SU-DHL-6 (cell line): ENCODE data around the gene PRAMEF20.

Source experiments
- EZH2phosphoT487 ChIP-seq: fragments of 200-600 bp; sonication (generic), shearing (Covaris generic); conservative IDR thresholded peaks from 2 replicates; pipeline ENCODE4 v1.6.1; 2018; ENCODE audit warnings: mild to moderate bottlenecking, antibody characterized with exemption, low read length, moderate library complexity, mixed read lengths
- TF ChIP-seq, protein P1 (sequence below): fragments of 200-600 bp; sonication (generic); IDR thresholded peaks from one replicate; pipeline ENCODE4 v1.5.1; 2017; ENCODE audit warnings: antibody characterized with exemption, mild to moderate bottlenecking, low read length, moderate library complexity; ENCODE audit not compliant: insufficient read depth, poor library complexity, severe bottlenecking

DNA sequence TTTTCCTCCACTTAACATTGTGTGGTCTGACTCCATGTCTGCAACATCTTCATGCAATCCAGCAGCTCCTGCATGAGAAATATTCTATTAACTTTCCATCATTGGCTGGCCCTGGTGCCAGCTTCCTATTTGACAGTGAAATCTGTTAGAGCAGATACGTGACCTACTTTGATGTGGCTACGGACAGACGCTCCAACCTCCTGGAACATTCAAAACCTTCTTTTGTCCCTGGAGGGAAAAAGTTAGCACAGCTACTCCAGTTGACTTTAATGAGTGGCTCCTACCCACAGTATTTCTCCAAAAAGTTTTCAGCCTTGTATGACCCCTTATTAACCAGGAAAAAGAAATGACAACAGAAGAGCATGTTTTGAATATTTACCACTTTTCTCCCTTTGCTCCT is 22.0 kb downstream of the PRAMEF20 start:
- TF ChIP-seq, protein P1, sequence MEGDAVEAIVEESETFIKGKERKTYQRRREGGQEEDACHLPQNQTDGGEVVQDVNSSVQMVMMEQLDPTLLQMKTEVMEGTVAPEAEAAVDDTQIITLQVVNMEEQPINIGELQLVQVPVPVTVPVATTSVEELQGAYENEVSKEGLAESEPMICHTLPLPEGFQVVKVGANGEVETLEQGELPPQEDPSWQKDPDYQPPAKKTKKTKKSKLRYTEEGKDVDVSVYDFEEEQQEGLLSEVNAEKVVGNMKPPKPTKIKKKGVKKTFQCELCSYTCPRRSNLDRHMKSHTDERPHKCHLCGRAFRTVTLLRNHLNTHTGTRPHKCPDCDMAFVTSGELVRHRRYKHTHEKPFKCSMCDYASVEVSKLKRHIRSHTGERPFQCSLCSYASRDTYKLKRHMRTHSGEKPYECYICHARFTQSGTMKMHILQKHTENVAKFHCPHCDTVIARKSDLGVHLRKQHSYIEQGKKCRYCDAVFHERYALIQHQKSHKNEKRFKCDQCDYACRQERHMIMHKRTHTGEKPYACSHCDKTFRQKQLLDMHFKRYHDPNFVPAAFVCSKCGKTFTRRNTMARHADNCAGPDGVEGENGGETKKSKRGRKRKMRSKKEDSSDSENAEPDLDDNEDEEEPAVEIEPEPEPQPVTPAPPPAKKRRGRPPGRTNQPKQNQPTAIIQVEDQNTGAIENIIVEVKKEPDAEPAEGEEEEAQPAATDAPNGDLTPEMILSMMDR, result no peak
- no peak for TF ChIP-seq EZH2phosphoT487
